Tibial artery (tissue), 4 donors: ENCODE data around the gene CRABP2.

Source experiments
- DNase-seq, 2 donors: peaks; one replicate each; pipeline ENCODE4 v3.0.0-alpha.2; 2019
- H3K27ac ChIP-seq, 2 donors: fragments of 200-600 bp; sonication (generic) in 1 of 2; 1 replicate in 1 of 2; 2 replicates in 1 of 2; pipeline ENCODE4 v1.5.1; 2018 to 2019; ENCODE audit warnings: mild to moderate bottlenecking in 1 of 2
- H3K27me3 ChIP-seq, 2 donors: fragments of 200-600 bp; sonication (generic) in 1 of 2; one replicate each; pipeline versions ENCODE4 v1.5.1 to v1.6.0; 2016 to 2019
- H3K36me3 ChIP-seq, 3 donors: fragments of 200-600 bp; sonication (generic) in 2 of 3; one replicate each; pipeline ENCODE4 v1.5.1; 2016 to 2019; ENCODE audit warnings: mild to moderate bottlenecking in 2 of 3
- H3K4me1 ChIP-seq, 4 donors: fragments of 200-600 bp; sonication (generic) in 2 of 4; 1 replicate in 3 of 4; 2 replicates in 1 of 4; pipeline ENCODE4 v1.5.1; 2016 to 2019
- H3K4me3 ChIP-seq, 2 donors: fragments of 200-600 bp; sonication (generic) in 1 of 2; 1 replicate in 1 of 2; 2 replicates in 1 of 2; pipeline ENCODE4 v1.5.1; 2018 to 2019; ENCODE audit warnings: mild to moderate bottlenecking in 2 of 2
- H3K9me3 ChIP-seq, 3 donors: fragments of 200-600 bp; sonication (generic) in 1 of 3; one replicate each; pipeline ENCODE4 v1.5.1; 2016 to 2019
- CTCF ChIP-seq, 2 experiments: fragments of 200-600 bp in 1 of 2; fragments of 450-650 bp in 1 of 2; IDR thresholded peaks; one replicate each; pipeline ENCODE4 v1.5.1; 2017 to 2019; ENCODE audit warnings: antibody characterized with exemption in 2 of 2, mild to moderate bottlenecking in 1 of 2, moderate library complexity in 1 of 2
- intact Hi-C: fragments of 100-400 bp; cut with DNase I; formaldehyde crosslinking; loops from one replicate; pipeline ENCODE4 v1.15.0; 2023; ENCODE audit warnings: low total_unique reads

CRABP2 gene

GRCh38 chr1:156706657-156707416 lies 1.5 kb upstream of the CRABP2 start:
- peak overlapping the region; percentile 76 to 77 for H3K27ac ChIP-seq
- H3K9me3 ChIP-seq: no peaks in the 10 kb centered on the region
- intact Hi-C loops: no loop called here
- no peaks in the 10 kb centered on the region for H3K36me3 ChIP-seq
- H3K27me3 ChIP-seq: peaks cover 0 to 14% of the 10 kb centered on the region in 2 donors
- H3K4me1 ChIP-seq: peaks cover 5 to 69% (median 42%) of the 10 kb centered on the region in 4 donors
- TF ChIP-seq CTCF (IDR thresholded peaks at IDR 0.05): no peak
- H3K4me3 ChIP-seq: peak overlapping the region; percentile 42 to 56
- peak; percentile 57 to 89 for DNase-seq

- DNase-seq: peak in 1 of 2 donors; percentile 74
- H3K27ac ChIP-seq: peak overlapping the region; percentile 76 to 77
- H3K27me3 ChIP-seq: peaks cover 0 to 18% of the 10 kb centered on the region in 2 donors
- peak overlapping the region; percentile 42 to 56 for H3K4me3 ChIP-seq
- H3K4me1 ChIP-seq: peaks cover 5 to 69% (median 42%) of the 10 kb centered on the region in 4 donors
- no peaks in the 10 kb centered on the region for H3K36me3 ChIP-seq
- peak; percentile 61 to 78 for TF ChIP-seq CTCF (IDR thresholded peaks at IDR 0.05)
- intact Hi-C loops: no loop called here
- no peaks in the 10 kb centered on the region for H3K9me3 ChIP-seq
Measured at GRCh38 chr1:156705918-156706656, 704 bp upstream of the CRABP2 start.

GRCh38 chr1:156704930-156705320 lies 458 bp downstream of the CRABP2 start:
- H3K4me3 ChIP-seq: peak overlapping the region; percentile 42 to 56
- peaks cover 0 to 30% of the 10 kb centered on the region in 2 donors for H3K27me3 ChIP-seq
- intact Hi-C loops: no loop called here
- H3K36me3 ChIP-seq: peaks cover 0 to 6% (median 0%) of the 10 kb centered on the region in 3 donors
- no peak for TF ChIP-seq CTCF (IDR thresholded peaks at IDR 0.05)
- H3K4me1 ChIP-seq: peaks cover 5 to 57% (median 37%) of the 10 kb centered on the region in 4 donors
- H3K9me3 ChIP-seq: no peaks in the 10 kb centered on the region
- peak overlapping the region; percentile 76 to 77 for H3K27ac ChIP-seq
- peak; percentile 67 to 89 for DNase-seq

- Histone ChIP-seq H3K36me3 (peaks cover 0 to 12% (median 0%) of the 10 kb centered on the region in 3 donors), H3K9me3 (no peaks in the 10 kb centered on the region), H3K27me3 (peaks cover 0 to 36% of the 10 kb centered on the region in 2 donors), H3K4me1 (peaks cover 5 to 50% (median 30%) of the 10 kb centered on the region in 4 donors), H3K27ac (no peak overlapping the region), H3K4me3 (no peak overlapping the region)
- no peak for DNase-seq
- no peak for TF ChIP-seq CTCF (IDR thresholded peaks at IDR 0.05)
- intact Hi-C loops: no loop called here
Measured at GRCh38 chr1:156704166-156704711, 1.1 kb downstream of the CRABP2 start.

- peaks cover 5 to 45% (median 29%) of the 10 kb centered on the region in 4 donors for H3K4me1 ChIP-seq
- H3K9me3 ChIP-seq: no peaks in the 10 kb centered on the region
- intact Hi-C loops: no loop called here
- no peak for TF ChIP-seq CTCF (IDR thresholded peaks at IDR 0.05)
- peaks cover 0 to 38% of the 10 kb centered on the region in 2 donors for H3K27me3 ChIP-seq
- H3K36me3 ChIP-seq: peaks cover 0 to 14% (median 0%) of the 10 kb centered on the region in 3 donors
- no peak overlapping the region for H3K27ac ChIP-seq
- DNase-seq: no peak
- H3K4me3 ChIP-seq: no peak overlapping the region
Measured at GRCh38 chr1:156703741-156704140, 1.6 kb downstream of the CRABP2 start.
